GM12892 (cell line): ENCODE data around the gene NCKIPSD.

Experiments used
- POLR2A ChIP-seq: IDR thresholded peaks from 2 replicates; pipeline ENCODE4 v1.6.1; 2011; ENCODE audit warnings: low read depth, low read length, control low read depth
- POLR2AphosphoS5 ChIP-seq: IDR thresholded peaks from 2 replicates; pipeline ENCODE4 v1.6.1; 2011; ENCODE audit warnings: low read depth, low read length, control low read depth
- TAF1 ChIP-seq: IDR thresholded peaks from 2 replicates; pipeline ENCODE4 v1.6.1; 2011; ENCODE audit warnings: low read depth, mild to moderate bottlenecking, control low read depth, low read length, borderline replicate concordance

GRCh38 chr3:48624767-48625166, 60.9 kb downstream of the NCKIPSD start:
- TF ChIP-seq POLR2A (no peak), POLR2AphosphoS5 (no peak), TAF1 (no peak)
